NCI-H345 treated with DMSO at 0.1 percent for 48 hours (cell line): ENCODE data around the gene SPIN3.
"Not testable (repeated sequence)": the region's sequence is repeated elsewhere in the genome, so short reads cannot be mapped to it uniquely, and the experiment has no call there.

Experiments used
- DNase-seq: peaks from one replicate; lab custom pipeline; 2025; ENCODE audit not compliant: unreplicated experiment; lab: John Stamatoyannopoulos, UW

The SPIN3 gene

DNA sequence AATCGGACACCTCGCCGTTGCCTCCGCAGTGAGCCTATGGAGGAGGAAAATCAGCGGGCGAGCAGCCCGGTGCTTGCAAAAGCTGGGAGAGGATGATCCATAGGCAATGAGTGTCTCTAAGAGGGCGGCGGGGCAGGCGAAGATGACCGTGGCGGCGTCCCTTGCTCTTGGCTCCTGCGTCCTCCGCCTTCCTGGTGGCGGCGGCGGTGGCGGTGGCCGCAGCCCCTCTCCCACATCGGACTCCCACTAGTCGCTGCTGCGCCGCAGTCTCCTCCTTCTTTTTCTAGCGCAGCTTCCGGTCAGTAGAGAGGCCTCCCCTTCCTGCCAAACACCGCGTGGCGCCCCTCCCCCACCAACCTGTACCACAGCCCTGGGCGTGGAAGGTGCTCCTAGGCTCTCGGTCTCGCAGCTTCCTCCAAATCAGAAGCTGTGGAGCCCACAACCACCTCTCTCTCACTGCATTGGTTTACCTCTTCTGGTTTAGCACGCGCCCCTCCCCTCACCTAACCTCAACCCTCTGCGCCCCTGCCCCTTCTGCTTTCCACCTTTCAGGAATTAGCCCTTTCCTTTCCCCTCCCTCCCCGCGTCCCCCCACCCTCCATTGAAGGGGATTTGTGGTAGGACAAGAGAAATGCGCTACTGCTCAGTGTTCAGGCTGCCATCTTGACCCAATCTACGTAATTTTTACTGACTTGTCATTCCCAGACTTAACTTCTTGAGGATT, at the start of gene SPIN3:
TSS of gene SPIN3 (minus strand) at position 271 of the 724 bp plus-strand sequence. CDS start 594 bp downstream, outside the sequence.
- DNase-seq, result peak; percentile 50

DNA sequence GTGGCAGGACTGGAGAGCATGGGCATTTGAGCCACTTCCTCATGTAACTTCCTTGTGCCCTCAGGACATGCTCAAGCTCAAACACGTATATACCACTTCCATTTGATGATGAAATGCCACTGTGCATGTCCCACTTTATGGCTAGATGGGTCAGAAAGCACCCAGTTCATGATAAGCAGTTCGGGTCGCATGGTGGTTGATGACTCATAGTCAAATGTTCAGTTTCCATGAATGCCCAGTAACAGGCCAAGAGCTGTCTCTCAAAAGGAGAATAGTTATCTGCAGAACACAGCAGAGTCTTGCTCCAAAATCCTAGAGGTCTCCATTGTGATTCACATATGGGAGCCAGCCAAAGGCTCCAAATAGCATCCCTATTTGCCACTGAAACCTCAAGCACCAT, 48.9 kb upstream of the SPIN3 start:
- no peak for DNase-seq

DNA sequence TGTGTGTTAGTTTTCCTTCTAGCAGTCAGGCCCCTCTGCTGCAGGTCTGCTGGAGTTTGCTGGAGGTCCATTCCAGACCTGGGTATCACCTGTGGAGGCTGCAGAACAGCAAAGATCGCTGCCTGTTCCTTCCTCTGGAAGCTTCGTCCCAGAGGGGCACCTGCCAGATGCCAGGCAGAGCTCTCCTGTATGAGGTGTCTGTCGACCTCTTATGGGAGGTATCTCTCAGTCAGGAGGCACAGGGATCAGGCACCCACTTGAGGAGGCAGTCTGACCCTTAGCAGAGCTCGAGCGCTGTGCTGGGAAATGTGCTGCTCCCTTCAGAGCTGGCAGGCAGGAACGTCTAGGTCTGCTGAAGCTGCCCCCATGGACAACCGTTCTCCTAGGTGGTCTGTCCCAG, 41.9 kb upstream of the SPIN3 start:
- not testable (repeated sequence) for DNase-seq

DNA sequence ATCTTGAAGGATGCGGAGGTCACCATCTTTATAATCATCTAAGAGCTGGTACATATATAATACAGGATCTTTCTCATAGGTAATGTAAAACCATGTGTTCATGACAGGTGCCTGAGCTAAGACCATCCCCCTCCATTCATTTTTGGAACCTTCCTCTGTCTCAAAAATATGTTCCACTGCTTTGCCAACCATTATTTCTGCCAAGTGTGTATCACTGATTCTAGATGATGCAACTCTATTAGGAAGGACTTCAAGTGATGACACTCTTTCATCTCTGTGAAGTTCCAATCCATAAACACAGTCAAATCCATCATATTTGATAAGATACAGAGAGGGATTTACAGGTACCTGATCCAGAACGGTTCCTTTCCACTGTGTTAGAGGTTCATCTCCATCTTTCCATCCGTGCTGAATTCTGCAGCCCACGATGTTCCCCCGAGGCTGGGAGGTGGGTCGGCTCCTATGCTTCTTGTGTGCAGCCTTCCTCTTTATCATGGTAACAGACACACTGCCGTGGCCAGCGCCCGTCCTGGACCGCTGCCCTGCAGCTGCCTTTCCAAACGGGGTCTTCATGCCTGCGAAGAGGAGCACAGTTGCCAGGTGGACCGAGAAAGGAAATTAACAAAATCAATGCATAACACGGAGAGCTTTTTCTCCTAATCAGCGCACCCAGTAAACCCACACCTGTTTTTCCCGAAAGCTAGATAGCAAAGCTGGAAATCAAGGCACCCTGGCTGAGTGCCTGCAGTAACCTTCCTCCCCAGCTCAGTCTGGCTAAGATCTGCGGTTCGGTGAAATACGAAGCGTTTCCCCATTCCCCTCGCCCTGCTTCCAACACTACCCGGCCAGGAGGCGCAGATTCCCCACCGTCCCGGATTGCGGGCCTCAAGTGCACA, 718 bp downstream of the SPIN3 start:
- no peak for DNase-seq

DNA sequence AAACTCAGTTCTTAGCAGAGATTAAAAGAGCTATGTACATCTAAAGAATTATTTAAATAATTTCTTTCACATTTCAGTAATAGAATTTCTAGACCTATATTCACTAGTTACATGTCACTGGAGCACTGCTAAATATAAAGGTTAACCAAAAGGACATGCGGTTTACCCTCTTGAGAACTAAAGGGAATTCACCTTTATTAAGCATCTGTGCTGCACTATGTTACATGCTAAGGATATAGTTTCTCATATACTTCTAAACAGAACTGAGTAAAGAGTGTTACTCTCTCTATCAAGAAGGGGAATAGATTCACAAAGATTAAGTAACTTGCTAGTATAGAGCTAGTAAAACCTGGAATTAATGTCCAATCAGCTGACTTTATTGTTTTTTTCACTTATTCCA, 7.6 kb downstream of the SPIN3 start:
- DNase-seq, result no peak

DNA sequence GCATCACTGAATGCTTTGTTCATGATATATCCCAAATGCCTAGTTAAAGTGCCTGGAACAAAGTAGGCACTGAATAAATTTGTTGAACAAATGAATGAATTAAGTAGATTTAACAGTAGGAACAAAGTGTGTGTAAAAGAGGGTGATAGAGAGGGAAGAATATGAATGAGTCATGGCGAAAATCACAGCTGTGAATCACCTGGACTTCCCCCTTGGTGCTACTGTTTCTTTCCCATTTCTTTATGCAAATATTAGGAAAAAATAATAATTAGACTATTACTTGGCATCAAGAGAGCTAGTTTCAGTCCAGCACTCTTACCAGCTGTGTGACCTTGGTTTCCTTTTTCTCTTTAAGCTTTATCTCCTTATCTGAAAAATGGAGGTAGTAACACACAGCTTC, 9.2 kb downstream of the SPIN3 start:
- DNase-seq, result no peak

DNA sequence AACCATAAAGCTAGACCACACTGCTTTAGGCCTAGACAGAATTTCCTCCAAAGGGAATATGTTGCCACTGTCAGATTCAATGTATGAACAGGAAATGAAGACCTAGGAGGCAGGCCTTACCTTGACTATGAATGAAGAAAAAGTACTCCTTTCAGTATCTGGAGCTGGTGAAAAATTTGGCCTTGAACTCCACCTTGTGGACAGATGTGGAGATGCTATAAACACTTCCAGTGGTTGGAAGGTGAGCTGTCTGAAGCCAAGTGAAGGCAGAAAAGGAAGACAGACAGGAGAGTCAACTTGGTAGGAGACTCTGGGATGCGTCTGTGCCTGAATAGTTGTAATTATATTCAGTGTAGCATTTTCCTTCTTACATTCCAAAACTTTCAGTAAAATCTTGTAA, 17.2 kb downstream of the SPIN3 start:
- DNase-seq, result peak; percentile 39

DNA sequence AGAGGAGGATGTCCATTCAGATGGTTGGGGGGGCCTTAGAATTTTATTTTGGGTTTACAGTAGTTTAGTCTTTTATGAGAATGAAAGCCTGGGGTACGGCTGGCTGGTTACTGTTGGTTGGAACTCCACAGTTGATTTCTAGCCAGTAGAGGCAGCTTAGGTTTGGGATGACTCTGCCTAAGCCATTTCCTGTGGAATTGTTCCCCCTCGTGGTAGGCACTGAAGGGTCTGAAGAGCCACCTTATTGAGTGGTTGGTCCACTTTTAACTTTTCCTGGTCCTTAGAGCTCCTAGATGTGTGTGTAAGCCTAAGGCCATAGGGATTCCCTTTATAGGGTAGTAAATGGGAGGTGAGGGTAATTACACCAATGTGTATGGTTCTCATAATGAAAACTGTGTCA, 19.7 kb downstream of the SPIN3 start:
- DNase-seq, result no peak

DNA sequence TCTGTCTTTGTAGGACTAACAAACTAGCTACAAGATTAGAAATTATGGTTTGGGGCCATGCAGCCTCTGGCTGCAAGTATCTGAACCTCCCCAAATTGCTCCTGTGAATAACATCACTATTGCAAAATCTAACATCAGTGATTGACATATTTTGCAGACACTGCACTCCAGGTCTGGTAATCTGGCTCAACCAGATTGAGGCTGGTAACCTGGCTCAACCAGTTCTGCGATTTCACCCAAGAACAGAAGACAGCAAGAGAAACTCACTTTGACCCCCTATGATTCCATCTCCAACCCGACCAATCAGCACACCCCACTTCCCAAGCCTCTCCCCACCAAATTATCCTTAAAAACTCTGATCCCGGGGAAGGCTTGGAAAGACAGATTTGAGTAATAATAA, 20.9 kb downstream of the SPIN3 start:
- DNase-seq, result no peak

DNA sequence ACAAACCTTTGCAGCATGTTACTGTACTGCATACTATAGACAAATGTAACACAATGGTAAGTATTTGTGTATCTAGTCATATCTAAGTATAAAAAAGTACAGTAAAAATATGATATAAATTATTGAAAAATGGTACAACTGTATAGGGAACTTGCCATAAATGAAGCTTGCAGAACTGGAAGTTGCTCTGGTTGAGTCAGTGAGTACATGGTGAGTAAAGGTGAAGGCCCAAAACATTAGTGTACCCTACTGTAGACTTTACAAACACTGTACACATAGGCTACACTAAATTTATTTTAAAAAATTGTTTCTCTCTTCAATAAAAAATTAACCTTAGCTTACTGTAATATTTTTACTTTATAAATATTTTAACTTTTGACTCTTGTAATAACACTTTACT, 25.8 kb downstream of the SPIN3 start:
- no peak for DNase-seq

DNA sequence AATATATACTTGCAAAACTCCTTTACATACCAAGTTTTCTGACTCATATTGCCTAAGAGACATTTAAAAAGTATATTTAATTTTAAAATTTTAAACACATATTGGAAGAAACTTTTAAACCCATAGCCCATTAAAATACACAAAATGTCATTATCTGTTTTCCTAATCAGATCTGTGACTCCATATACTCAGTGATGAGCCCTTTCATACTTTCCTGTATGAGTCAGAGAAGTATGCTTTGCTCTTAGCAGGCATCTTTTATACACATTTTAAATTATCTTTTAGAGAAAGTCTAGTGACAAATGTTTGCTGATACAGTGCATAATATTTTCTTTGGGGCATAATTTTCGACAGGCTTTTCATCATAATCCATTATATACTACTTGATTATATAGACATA, 26.4 kb downstream of the SPIN3 start:
- DNase-seq, result no peak

DNA sequence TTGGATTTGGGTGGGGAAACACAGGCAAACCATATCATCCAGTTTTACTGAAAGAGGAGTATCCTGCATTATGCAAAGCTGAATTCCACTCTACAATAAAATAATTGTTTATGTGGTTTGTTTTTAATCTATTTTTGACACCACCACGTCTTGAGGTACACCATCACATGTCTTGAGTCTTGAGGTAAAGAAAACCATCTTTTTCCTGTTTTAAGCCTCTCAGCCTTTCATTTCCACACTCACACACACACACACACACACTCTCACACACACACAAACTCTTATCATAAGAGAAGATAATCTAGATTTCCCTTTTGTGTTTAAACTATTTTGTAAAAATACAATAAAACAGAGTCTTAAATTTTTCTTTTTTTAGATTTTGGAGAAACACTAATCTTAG, 32.0 kb downstream of the SPIN3 start:
- DNase-seq, result no peak

DNA sequence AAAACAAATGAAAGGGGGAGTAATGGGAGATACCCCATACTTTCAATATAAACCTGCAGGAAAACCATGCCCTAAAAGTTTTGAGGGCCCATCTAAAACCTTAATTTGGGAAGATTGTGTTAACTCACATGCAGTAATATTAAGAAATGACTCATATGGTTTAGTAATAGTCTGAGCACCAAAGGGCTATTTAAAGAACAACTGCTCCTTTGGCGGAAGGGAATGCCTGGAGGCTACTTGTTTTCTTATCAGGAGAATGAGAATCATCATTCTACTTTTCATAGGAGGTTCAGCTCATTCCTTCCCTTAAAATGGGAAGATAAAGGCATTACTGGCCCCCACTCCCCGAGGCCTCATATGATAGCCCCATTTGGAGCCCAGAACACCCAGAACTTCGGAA, 47.6 kb downstream of the SPIN3 start:
- no peak for DNase-seq

DNA sequence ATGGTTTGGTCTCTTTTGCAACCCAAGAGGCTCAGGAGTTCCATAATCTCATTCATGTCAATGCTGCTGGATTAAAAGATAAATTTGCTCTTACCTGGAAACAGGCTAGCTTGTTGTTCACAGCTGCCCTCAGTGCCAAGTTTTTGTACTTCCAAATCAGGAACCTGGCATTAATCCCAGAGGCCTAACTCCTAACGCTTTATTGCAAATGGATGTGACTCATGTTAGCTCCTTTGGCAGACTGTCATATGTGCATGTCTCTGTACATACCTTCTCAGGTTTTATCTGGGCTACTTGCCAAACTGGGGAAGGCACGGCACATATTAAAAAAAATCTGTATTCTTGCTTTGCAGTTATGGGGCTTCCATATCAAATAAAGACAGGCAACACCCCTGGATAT, 49.1 kb downstream of the SPIN3 start:
- DNase-seq, result peak; percentile 32

DNA sequence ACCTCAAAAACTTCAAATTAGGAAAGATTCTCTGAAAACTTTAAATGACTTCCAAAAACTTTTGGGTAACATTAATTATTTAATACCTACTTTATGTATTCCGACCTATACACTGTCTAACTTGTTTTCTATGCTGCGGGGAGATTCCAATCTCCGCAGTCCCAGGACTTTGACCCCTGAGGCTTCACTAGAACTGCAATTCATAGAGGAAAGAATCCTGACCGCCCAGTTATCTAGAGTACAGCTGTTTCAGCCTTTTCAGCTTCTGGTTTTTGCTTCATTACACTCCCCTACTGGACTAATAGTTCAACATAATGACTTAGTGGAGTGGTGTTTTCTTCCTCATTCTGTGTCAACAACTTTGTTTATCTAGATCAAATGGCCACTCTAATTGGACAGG, 50.1 kb downstream of the SPIN3 start:
- DNase-seq, result not testable (repeated sequence)

DNA sequence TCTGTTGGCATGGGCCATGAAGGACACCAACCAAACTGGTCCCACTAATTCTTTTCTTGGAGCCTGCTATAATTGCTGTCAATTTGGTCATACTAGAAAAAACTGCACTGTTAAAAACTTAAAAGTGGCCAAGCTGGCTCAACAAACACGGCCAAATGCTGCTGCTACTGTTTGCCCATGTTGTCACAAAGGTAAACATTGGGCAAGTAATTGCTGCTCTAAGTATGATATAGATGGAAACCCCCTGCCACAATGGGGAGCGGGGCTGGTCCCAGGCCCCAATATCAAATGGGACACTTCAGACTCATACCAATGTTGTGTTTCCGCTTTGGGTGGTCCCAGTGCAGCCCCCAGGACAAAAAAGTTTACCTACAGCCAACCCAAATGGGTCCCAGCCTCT, 52.1 kb downstream of the SPIN3 start:
- DNase-seq, result no peak
